Activated CD4-positive, alpha-beta T cell treated with anti-CD3 and anti-CD28 coated beads, Interleukin-2, amount 50 U/mL, for 4 hours (primary cell): ENCODE measurements around the gene MAP9.
"Not testable (repeated sequence)": the region's sequence is repeated elsewhere in the genome, so short reads cannot be mapped to it uniquely, and the experiment has no call there.

Source experiments
- DNase-seq, 2 experiments: peaks; one replicate each; pipeline ENCODE4 v3.0.0-alpha.2; 2020

The MAP9 gene

DNA sequence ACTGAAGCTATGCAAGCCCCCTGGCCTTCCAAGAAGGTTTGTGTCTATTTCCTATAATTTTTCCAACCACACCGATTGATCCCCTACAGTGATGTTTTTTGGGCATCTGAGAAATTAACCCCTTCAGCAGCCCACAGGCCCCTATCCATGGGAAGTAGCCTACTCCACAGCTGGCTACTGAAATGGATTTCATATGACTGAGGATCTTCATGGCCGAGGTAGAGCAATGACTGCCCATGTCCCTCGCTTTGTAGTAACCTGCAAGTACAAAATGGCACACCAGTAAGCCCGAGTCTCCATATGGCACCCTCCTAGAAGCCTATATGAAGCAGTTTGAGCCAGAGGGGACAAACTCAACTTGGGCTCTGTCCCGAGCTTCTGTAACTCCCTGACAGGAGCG lies 36.8 kb downstream of the MAP9 start:
- DNase-seq = no peak

DNA sequence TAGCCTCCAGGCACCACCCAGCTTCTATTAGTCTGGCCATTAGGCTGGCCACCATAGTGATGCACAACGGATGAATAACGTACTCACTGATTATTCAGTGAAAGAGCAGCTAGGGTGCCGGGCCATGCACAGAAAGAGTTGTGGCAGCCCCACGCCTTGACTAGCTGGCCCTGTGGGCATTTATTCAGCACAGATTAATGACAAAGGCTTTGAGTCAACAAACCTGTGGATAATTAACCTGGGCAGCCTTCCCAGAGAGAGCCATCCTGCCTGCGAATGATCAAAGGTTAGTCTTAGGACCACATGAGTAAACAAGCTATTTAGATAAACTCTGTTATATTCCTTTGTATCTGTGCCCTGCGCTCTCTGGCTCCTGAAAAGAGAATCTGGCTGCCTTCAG lies 37.2 kb downstream of the MAP9 start:
- no peak for DNase-seq

DNA sequence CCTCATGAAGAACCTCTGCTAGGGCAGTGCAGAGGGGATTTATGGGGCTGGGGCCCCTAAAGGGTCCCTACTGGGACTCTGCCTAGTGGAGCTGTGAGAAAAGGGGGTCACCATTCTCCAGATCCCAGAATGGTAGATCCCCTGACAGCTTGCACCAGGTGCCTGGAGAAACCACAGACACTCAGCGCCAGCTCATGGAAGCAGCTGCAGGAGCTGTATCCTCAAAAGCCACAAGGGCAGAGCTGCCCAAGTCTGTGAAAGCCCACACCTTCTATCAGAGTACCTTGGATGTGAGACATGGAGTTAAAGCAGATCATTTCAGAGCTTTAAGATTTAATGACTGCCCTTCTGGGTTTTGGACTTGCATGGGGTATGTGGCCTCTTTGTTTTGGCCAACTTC lies 38.6 kb downstream of the MAP9 start:
- no peak for DNase-seq

DNA sequence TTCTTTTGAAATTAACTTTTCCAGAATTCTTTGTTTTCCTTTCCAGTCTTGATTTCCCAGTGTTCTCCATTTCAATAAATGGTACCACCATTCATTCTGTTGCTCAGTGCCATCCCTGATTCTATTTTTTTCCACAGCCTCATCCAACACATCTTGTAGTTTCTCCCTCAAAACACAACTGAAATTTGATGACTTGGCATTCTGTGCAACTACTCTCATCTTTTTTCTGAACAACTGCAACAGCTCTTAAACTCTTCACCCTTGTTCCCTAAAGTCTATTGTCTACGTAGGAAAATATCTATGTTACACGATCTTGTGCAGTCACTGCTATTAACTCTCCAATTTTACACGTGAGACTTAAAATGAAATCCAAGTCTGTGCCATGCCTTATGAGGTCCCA lies 40.5 kb downstream of the MAP9 start:
- no peak for DNase-seq

DNA sequence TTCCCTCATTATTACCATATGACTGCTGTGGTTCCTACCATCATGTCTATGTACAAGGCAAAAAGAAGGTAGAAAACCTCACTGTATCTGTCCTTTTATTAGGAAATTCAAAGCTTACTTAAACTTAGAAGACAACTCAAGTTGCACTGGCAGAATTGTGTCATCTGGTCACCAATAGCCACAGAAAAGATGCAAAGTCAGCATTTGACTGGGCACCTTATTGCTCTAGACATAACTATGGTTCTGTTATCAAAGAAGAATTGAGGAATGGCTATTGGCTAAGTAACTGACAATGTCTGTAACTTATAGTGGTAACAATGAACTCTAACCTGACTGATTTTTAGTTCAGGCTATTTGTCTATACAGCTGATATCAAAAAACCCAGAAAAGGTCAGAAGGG lies 45.3 kb downstream of the MAP9 start:
- no peak for DNase-seq

DNA sequence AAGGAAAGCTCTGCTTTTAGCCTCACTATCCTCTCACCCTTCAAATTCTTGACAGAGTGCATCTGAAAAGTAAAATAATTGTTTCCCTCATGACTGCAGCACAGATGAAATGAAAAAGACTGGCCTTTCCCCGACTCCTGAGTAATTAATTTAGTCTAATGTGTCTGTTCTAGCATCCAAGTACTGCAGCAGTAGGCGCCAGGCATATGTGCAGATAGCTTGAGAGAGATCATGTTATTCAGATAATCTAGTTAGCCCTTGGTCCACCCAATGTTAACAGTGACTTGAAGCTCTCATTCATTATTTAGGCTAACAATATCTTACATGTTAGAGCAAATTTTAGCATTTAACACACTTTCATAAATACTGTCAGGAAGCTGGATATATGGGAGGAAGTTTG lies 54.0 kb downstream of the MAP9 start:
- DNase-seq = no peak

DNA sequence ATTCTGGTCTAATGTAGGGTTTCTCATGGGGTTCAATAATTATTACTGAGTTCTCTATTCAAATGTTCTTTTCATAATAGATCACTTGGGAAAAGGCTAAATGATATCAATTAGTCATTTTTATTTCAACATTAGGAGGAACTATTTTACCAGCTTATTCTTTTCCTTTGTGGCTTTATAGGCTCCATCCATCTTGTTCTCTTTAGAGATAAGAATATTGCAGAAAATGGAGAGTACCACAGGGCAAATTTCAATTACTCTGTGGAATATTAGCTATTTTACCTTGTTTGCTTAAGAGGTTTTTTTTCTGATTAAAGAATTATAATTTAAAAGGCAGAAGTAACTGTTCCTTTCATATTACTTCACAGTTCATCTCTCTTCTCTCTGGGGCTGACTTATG lies 55.8 kb downstream of the MAP9 start:
- DNase-seq = no peak

DNA sequence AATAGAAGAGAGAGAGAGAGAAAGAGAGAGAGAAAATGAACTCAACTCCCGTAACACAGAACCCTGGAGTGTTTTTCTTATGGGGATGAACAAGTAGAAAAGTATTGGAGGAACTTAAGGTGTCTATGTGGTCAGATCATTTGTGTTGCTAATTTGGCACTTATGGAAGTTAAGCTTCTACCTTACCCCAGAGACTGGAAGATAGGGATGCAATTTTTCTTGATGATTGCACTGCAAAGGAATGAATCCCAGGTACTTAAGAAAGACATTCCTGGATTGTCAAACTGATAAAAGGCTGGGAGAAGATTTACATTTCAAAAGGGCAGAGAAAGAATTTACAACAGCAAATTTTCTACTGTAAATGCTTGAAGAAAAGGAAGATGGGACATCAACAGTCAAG lies 57.2 kb downstream of the MAP9 start:
- no peak for DNase-seq

DNA sequence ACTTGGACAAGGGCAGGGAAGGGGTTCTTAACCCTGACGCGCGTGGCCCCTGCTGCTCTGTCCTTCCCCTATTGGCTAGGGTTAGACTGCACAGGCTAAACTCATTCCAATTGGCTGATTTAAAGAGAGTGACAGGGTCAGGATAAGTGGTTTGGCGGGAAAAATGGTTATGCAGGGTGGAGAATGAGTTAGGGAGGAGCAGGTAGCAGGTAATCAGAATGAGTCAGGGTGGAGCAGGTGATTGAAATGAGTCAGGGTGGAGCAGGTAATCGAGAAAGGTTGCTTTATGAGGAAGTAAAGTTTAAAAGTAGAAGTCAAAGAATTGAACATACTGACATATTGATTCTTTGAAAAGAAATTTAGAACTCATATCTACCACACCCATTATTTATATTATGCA lies 64.7 kb downstream of the MAP9 start:
- DNase-seq = not testable (repeated sequence)

DNA sequence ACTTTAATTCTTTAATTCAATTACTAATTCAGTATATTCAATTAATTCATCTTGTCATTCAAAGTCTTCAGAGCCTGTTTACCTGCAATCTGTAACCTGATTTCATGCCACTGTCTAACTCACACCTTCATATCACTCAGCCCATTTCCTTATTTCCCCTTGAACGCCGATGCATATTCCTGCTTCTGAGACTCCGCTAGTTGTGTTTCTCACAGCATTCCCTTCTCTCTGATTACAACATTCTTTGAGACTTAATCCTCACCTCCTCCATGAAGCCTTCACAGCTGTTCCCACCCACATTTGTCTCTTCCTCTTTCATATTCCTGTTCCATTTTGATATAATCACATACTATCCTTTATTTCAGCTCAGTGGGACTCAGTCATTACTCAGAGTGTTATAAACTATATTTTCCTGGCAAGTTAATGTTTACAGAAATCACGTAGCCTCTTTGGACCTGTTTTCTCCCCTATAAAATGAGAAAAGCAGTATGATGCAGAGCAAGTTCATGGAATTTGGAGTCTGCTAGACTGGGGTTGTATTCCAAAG lies 69.0 kb downstream of the MAP9 start:
- no peak for DNase-seq

DNA sequence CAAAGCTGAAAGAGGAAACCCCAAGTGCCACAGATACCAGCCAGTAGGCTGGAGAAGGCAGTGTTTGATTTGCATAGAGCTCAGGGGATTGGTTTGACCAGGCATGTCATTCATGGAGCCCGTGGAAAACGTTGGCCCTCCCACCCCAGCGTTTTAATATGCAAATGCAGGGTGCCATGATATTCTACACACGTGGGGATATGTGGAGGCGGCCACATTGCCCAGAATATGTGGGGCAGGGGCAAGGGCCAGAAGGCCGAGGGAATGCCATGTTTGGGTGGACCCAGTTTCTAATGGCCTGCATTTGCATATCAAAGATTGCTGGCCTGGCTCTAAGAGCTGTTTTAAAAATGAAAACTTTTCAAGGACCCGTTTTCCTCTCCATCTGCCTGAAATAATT lies 71.1 kb downstream of the MAP9 start:
- DNase-seq = no peak

DNA sequence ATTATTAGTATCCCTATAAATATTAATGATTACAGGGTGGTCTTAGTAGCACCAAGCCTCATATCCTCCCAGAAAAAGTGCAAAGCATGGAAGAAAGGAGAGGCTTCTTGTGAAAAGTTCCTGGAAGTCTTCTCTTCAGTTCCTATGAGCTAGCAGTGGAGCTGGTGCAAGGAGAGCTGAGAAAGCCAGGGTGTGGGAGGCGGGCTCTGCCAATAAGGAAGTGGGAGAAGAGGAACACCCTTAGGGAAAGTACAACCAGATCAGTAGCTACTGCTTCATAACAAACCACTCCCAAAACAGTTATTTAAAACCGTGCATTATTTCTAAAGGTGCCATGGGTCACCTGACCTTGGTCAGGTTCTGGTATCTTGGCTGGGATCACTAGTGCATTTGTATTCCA lies 72.4 kb downstream of the MAP9 start:
- DNase-seq = no peak

DNA sequence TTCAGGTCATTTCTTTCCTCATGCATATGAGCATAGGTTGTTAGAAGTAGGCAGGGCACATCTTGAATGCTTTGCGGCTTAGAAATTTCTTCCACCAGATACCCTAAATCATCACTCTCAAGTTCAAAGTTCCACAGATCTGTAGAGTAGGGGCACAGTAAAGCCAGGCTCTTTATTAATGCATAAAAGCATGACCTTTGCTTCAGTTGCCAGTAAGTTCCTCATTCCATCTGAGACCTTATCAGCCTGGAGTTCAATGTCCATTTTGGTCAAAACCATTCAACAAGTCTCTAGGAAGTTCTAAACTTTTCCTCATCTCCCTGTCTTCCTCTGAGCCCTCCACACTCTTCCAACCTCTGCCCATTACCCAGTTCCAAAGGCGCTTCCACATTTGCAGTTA lies 77.7 kb downstream of the MAP9 start:
- DNase-seq = no peak
